ENCODE results near the gene SIM1.
"Not testable (repeated sequence)": the region's sequence is repeated elsewhere in the genome, so short reads cannot be mapped to it uniquely, and the experiment has no call there.

SIM1 gene

DNA sequence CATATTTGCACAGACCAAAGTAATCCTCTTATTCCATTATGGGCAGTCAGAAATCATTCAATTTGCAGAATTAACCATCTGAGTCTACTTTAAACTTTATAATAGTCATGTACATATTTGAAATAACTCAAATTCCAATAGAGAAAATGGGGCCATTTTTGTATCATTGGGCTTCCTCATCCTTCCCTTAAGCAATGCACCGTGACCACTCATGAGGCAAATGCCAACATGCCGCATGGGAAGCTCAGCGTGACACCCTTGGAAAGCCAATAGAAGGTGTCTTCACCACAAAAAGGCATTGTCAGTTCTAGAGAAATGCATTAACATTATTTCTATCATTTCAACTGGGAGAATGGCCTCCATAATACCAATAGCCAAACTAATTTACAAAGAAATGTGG lies 38.5 kb downstream of the SIM1 start:
- DNase-seq = no peak

GRCh38 chr6:100420711-100421110 lies 44.0 kb downstream of the SIM1 start:
- DNase-seq = no peak

DNA sequence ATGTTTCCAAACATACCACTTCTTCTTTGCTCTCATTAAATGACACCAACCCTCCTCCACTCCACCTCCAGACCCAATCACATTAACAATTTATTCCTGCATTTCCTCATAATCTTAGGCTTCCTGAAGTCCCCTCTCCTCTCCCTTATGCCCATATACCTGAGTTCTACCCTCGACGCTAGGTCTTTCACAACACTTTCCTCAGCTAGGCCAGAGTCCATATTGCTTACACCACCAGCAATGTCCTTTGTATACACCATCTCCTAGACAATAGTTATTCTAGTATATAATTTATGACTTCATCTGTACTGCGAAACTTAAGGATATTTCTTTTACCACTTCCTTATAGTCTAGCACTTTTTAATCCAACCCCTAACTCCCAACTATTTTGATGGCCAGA lies 47.7 kb downstream of the SIM1 start:
- no peak for DNase-seq

- DNase-seq = no peak
Measured at GRCh38 chr6:100415768-100416167, 49.0 kb downstream of the SIM1 start.

- no peak for DNase-seq
Measured at GRCh38 chr6:100412872-100413271, 51.8 kb downstream of the SIM1 start.

- no peak for DNase-seq
Measured at GRCh38 chr6:100404051-100404450, 60.7 kb downstream of the SIM1 start.

GRCh38 chr6:100393493-100393892 lies 71.2 kb downstream of the SIM1 start:
- no peak for DNase-seq

DNA sequence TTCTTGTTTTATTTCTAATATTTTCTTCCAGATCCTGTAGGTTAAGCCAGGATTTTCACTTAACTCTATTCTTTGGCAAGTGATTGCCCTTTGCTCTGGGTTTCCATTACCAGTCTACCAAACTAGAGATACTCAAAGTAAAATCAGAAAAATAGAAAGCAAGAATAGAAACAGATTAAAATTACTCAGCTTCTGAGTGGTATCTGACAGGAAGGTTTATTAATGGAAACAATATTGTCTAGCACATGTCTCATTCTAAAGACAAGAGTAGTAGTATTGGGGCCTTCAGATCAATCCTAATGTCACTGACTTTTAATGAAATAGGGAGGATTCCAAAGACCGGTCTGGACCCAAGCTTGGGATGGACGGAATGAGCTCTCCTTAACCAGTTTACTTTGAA lies 72.3 kb downstream of the SIM1 start:
- DNase-seq = no peak

DNA sequence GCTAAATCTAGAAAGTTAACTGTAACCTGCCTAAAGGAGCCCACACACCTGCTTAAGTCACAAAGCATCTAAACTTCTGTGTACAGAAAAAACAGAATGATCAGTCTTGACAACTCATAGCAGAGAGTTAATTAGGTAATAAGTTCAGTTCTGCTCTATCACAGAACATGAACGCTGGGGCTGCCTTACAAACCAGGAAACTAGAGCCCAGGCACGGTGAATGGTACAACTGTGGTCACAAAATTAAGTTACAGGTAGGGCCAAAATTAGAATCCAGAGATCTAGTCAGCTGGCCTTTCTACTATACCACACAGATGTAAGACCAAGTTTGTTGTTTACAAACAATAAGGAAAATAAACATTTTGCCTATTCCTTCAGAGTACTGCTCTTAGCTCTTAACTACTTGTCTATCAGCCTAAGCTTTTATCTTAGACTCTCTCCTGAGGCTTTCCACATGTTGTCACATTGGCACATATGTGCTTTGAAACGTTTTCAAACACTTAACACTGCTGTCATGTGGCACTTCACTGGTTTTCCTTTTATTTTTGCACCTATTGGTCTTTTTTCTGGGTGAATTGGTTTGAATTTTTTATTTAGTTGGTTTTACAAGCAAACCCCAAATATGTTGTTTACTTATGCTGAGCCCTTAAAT lies 75.7 kb downstream of the SIM1 start:
- no peak for DNase-seq

GRCh38 chr6:100382767-100383195 lies 81.9 kb downstream of the SIM1 start:
- DNase-seq = no peak

GRCh38 chr6:100382031-100382430 lies 82.7 kb downstream of the SIM1 start:
- no peak for DNase-seq

DNA sequence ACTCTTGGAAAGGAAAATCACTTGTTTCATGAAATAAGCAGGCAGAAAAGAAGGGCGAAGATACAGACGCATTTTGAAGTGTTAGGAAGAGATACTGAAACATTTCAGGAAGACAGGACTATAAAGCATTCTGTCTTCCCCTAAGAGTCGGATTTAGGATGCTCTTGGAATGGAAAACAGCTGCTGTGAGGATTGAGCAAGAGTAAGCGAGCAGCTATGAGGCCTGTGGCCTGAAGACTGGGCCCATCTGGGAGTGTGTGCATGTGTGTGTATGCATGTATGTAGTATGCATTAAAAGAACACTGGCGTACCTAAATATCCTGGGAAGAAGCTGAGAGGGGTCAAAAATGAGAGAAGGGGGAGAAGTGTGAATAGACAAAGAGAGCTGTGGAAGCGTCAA lies 83.6 kb downstream of the SIM1 start:
- no peak for DNase-seq

DNA sequence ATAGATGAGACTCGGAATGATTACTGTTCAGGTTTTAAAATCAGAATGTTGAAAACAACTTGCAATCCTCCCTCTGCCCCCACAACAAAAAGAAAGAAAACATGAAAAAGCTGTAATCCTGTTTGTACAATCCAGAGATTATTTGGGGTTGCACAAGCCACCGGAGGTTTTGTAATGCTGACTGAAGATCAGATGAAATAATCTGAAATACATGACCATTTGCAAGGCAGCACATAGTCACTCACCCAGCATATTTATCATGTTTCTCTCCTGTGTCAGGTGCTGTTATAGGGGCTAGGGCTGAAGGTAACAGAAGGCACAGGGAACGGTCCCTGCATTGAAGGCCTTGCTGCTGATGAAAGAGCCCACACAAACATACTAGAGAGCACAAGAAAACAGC lies 85.3 kb downstream of the SIM1 start:
- DNase-seq = no peak

- DNase-seq = no peak
Measured at GRCh38 chr6:100378576-100378975, 86.1 kb downstream of the SIM1 start.

DNA sequence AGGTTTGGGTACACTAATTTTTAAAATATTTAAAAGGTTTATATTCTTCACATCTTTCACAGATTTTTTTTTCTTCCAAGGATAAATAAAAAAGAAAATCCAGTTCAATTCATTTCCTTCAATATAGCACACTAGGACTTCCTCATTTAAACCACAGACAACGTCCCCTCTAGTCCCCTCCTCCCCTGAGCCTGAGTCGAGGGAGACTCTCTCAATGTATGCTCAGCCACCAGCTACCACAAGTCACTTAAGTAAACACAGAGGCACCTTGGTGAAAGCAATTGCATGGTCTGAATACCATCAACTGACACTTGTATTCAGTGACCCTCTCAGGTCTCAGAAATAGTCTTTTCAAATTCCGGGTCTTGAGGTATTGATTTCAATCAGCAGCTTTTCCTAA lies 88.6 kb downstream of the SIM1 start:
- DNase-seq = peak in 1 of 5 experiments; percentile 57

GRCh38 chr6:100372326-100373091 lies 92.2 kb downstream of the SIM1 start:
- DNase-seq = no peak

DNA sequence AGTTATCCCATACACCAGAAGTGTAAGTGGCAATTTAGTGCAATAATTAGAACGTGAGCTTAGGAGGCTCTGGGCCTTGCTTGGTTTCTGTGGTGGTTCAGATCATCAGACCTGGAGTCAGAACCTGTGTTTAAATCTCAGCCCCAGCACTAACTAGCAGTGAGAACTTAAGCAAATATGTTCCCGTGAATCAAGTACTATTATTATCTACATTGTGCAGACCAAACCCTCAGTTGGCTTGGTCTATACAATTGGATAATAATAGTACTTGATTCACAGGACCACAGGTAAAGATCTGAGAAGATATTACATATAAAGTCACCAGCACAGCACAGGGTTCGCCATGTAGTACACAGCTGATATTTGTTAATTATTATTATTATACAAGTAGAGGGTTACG lies 93.1 kb downstream of the SIM1 start:
- no peak for DNase-seq

GRCh38 chr6:100370265-100370664 lies 94.5 kb downstream of the SIM1 start:
- peak in 1 of 5 experiments; percentile 23 for DNase-seq

- no peak for DNase-seq
Measured at GRCh38 chr6:100366419-100366818, 98.3 kb downstream of the SIM1 start.

GRCh38 chr6:100363651-100364050 lies 101.1 kb downstream of the SIM1 start:
- no peak for DNase-seq

DNA sequence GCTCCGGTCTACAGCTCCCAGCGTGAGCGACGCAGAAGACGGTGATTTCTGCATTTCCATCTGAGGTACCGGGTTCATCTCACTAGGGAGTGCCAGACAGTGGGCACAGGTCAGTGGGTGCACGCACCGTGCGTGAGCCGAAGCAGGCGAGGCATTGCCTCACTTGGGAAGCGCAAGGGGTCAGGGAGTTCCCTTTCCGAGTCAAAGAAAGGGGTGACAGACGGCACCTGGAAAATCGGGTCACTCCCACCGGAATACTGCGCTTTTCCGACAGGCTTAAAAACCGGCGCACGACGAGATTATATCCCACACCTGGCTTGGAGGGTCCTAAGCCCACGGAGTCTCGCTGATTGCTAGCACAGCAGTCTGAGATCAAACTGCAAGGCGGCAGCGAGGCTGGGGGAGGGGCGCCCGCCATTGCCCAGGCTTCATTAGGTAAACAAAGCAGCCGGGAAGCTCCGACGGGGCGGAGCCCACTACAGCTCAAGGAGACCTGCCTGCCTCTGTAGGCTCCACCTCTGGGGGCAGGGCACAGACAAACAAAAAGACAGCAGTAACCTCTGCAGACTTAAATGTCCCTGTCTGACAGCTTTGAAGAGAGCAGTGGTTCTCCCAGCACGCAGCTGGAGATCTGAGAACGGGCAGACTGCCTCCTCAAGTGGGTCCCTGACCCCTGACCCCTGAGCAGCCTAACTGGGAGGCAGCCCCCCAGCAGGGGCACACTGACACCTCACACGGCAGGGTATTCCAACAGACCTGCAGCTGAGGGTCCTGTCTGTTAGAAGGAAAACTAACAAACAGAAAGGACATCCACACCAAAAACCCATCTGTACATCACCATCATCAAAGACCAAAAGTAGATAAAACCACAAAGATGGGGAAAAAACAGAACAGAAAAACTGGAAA lies 109.7 kb downstream of the SIM1 start:
- DNase-seq = not testable (repeated sequence)

DNA sequence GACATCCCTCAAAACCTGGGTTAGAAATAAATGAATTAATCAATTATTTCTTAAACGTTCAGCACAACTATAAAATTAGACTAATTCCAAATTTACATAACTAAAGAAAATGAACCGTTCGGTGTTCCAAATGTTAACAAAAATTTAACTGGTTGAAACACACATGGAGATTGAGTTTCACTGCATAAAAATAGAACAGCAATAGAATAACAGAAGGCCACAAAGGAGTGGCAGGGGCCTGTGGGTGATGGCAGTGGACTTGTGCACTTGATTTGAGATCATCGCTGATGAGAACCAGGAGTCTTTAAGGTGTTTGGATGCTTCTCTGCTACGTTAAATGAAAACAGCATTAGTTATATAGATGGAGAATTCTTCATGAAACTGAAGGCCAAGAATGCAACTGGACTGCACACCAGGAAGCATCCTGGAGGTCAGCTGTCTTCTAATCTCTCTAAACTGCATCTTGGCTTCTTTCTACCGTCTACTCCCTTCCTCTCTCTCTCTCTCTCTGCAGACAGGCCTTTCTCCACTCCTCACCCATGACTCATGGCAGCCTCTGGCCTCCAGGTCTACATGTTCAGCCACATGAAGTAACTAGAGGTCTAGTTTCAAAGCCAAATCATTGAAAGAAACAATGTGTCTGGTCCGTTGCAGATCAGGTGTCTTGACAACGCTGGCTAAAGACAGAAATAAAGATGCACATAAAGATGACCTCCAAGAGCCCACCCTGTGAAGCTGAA lies 111.3 kb downstream of the SIM1 start:
- no peak for DNase-seq

- DNase-seq = no peak
Measured at GRCh38 chr6:100350139-100350538, 114.6 kb downstream of the SIM1 start.

All from T-helper 2 cell (primary cell).